Measurements from ENCODE around the gene PITX1.
"Not testable (repeated sequence)": the region's sequence is repeated elsewhere in the genome, so short reads cannot be mapped to it uniquely, and the experiment has no call there.

PITX1 gene

GRCh38 chr5:135011355-135012032, 22.5 kb downstream of the PITX1 start:
- no peak for DNase-seq (ENCODE audit: low read depth in 1 of 2, low spot score in 1 of 2)

- no peak for DNase-seq (ENCODE audit: low read depth in 1 of 2, low spot score in 1 of 2)
Observed at GRCh38 chr5:135010502-135011354, 23.3 kb downstream of the PITX1 start.

DNA sequence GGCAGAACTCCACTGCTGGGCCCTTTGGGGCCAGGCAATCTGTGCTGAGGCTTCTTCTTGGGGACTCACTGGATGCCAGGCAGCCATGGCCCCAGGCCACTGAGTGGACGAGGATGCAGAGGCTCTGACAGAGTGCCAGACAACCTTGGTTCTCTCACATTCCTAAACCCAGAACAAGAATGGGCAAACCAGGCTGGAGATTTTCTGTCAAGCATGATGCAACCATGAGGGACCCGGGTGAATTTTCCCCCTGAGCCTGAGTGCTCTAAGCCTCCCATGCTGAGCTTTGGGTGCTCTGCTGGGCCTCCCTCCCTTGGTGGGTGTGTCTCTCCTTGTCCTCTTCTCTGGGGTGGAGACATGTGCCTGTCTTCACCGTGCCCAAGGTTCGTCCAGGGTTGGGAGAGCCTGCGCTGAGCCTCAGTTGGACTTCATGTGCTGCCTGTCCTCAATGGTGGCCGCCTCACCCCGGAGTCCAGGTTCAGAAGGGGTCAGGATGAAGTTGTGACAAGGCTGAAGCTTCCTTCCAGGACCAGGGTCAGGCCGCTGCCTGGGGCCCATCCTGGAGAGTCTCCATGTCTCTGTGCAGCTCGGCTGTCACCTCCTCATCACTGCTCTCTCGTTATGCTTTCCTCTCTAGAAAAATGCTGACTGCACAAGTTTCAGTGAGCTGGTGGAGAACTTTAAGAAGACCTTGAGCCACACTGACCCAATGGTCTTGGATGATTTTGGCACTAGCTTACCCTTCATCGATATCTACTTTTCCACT, 24.1 kb downstream of the PITX1 start:
- no peak for DNase-seq (ENCODE audit: low read depth in 1 of 2, low spot score in 1 of 2)

DNA sequence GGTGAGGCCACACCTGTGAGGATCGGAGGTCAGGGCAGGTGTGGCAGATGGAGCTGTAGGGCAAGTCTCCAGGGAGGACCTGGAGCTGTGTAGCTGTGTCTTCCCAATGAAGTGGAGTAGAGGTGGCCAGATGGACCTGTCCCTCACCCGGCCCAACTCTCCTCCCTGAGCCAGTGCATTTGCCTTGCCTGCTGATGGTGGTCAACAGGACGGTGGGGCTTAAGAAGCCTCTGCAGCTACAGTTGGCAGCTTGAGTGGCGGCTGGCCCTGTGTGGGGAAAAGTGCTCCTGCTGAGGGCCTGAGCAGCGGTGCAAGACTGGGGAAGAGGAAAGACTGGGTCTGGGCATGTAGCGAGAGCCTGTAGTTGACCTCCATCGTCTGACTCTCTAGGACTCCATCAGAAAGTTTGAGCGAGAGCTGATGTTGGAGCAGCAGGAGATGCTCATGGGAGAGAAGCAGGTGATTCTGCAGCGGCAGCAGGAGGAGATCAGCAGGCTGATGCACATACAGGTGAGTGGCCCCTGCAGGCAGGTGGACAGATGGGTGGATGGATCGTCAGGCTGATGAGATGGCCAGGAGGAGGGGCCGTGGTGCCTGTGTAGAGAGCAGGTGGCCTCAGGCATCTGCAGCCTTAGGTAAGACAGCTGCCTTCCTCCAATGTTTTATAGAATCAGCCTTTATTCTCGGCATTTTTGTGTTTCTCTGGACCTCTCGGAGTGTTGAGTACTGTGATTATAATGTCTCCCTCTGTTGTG, 24.9 kb downstream of the PITX1 start:
- no peak for DNase-seq (ENCODE audit: low read depth in 1 of 2, low spot score in 1 of 2)

DNA sequence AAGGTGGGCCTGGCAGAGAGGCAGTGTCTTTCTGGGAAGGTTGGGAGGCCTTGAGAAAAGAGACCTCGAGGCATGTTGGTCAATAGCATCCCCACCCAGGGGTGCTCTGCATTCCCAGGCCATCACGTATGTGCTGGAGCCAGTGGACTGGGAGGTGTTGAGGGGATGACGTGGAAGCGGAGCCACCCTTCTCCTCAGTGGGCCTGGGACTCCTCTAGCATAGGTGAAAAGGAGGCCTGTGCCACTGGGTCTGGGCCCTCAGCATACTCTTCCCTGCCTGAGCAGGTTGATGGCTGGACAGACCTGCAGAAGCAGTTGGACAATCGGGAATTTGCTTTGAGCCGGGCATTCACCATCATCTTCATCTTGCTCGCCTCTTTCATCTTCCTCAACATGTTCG, 25.5 kb downstream of the PITX1 start:
- no peak for DNase-seq (ENCODE audit: low read depth in 1 of 2, low spot score in 1 of 2)

- DNase-seq (ENCODE audit: low read depth in 1 of 2, low spot score in 1 of 2), result no peak
Observed at GRCh38 chr5:135007749-135008363, 26.2 kb downstream of the PITX1 start.

GRCh38 chr5:135007305-135007704, 26.7 kb downstream of the PITX1 start:
- DNase-seq (ENCODE audit: low read depth in 1 of 2, low spot score in 1 of 2), result no peak

DNA sequence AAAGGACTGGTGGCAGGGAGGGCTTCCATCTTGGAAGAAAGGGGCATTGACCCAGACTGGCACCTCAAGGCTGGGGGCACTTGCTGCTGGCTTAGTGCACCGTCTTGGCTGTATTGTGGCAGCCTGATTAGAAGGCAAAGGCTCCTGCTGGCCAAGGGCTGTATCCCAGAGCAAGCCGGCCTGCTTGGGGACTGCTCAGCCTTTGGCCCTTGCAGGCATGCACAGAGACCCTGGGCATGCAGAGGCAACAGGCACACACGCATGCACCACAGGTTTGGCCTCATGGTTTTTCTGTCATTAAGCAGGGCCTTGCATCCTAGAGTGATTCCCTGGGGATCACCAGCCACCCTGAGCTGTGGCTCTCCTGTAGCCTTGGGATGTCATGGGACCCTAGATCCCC, 29.0 kb downstream of the PITX1 start:
- no peak for DNase-seq (ENCODE audit: low read depth in 1 of 2, low spot score in 1 of 2)

DNA sequence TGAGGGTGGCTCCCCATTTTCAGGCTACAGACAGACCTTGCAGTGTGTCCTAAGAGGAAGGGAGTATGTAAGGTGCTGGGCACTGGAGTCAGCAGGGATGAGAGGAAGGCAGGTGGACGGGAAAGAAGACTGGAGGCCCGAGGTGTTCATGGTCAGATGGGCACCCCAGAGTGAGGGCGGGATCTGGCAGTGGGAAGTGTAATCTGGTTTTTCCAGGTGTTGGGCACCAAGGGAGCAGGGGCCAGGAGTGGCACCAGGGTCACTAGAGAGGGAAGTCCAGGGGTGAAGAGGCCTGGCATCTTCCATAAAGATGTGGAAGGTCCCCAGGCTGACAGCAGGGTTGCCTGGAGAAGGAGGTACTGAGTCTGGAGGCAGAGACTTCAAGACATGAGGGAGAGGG, 29.7 kb downstream of the PITX1 start:
- DNase-seq (ENCODE audit: low read depth in 1 of 2, low spot score in 1 of 2), result no peak

GRCh38 chr5:134998068-134998467, 36.0 kb downstream of the PITX1 start:
- DNase-seq (ENCODE audit: low read depth in 1 of 2, low spot score in 1 of 2), result not testable (repeated sequence)

- no peak for DNase-seq (ENCODE audit: low read depth in 1 of 2, low spot score in 1 of 2)
Observed at GRCh38 chr5:134997015-134997414, 37.0 kb downstream of the PITX1 start.

- DNase-seq (ENCODE audit: low read depth in 1 of 2, low spot score in 1 of 2), result no peak
Observed at GRCh38 chr5:134995850-134996402, 38.1 kb downstream of the PITX1 start.

GRCh38 chr5:134994560-134995156, 39.4 kb downstream of the PITX1 start:
- DNase-seq (ENCODE audit: low read depth in 1 of 2, low spot score in 1 of 2), result no peak

- DNase-seq (ENCODE audit: low read depth in 1 of 2, low spot score in 1 of 2), result no peak
Observed at GRCh38 chr5:134993161-134993560, 40.9 kb downstream of the PITX1 start.

- DNase-seq (ENCODE audit: low read depth in 1 of 2, low spot score in 1 of 2), result no peak
Observed at GRCh38 chr5:134992148-134992547, 41.9 kb downstream of the PITX1 start.

- not testable (repeated sequence) for DNase-seq (ENCODE audit: low read depth in 1 of 2, low spot score in 1 of 2)
Observed at GRCh38 chr5:134990183-134990582, 43.8 kb downstream of the PITX1 start.

DNA sequence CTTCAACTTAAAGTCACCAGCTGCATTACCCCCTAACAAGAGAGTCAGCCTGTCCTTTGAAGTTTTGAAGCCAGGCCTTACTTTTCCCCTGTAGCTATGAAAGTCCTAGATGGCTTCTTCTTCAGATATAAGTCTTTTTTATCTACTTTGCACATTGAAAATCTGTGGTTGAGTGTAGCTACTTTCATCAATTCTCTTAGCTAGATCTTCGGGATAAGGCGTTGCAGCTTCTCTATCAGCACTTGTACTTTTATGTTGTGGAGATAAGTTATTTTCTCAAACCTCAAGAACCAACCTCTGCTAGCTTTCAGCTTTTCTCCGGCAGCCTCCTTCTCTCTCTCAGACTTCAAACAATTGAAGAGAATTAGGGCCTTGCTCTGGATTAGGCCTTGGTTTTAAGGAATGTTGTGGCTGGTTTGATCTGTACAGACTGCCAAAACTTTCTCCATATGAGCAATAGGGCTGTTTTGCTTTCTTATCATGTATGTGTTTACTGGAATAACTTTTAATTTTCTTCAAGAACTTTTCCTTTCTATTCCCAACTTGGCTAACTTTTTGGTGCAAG, 44.7 kb downstream of the PITX1 start:
- DNase-seq (ENCODE audit: low read depth in 1 of 2, low spot score in 1 of 2), result no peak

GRCh38 chr5:134982230-134982629, 51.8 kb downstream of the PITX1 start:
- no peak for DNase-seq (ENCODE audit: low read depth in 1 of 2, low spot score in 1 of 2)

DNA sequence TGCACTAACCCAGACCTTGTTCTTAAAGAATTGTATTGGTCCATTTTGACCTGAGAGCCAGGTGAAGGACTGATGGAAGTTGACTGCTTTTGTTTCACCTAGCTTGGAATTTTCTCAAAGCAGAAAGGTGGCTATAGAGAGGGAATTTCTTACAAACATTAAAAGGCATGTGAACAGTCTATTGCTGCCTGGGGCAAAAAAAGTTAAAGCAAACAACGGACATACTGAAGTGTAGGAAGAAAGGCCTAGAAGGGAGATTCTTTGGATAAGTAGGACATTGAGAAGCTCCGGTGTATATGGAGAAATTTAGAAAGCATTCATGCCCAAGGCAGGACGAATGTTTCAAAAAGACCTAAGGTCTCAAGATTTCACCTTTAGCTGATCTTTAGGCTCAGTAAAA, 54.6 kb downstream of the PITX1 start:
- no peak for DNase-seq (ENCODE audit: low read depth in 1 of 2, low spot score in 1 of 2)

Measured in activated CD4-positive, alpha-beta T cell treated with anti-CD3 and anti-CD28 coated beads, Interleukin-2, amount 50 U/mL, for 24 hours (primary cell).